NOMO-1 (cell line): ENCODE results near the gene PTPRJ.
"Not testable (repeated sequence)": the region's sequence is repeated elsewhere in the genome, so short reads cannot be mapped to it uniquely, and the experiment has no call there.

ENCODE experiments used
- DNase-seq, 2 experiments: peaks; one replicate each; lab custom pipeline; 2025; ENCODE audit not compliant: unreplicated experiment in 2 of 2; lab: John Stamatoyannopoulos, UW

Gene PTPRJ

DNA sequence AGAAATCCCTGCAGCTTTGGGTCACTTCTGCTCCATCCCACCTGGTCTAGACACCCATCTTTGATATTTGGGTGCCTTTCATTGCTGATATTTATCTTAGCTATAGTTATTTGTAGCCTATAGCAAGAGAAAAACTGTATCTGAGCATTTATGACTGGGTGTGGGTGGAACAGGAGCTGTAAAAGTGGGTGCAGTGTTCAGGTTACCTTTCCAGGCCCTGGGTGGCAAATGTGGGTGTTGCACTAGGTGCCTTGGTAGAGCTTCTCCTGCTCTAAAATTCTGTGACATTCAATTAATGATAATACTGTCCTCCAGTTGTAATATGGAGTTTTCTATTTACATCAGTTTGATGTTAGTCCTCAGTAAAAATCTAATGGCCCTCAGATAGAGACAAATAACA, 157.9 kb downstream of the PTPRJ start:
- DNase-seq = no peak

DNA sequence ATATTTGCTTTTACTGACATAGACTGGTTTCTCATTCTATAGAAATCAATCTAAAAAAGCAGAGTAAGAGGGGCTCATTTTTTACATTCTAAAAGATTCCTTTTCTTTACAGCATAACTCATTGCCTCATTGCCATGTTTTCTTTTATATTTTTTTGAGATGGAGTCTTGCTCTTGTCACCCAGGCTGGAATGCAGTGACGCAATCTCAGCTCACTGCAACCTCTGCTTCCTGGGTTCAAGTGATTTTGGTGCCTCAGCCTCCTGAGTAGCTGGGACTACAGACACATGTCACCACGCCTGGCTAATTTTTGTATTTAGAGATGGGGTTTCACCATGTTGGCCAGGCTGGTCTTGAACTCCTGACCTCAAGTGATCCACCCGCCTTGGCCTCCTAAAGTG, 159.5 kb downstream of the PTPRJ start:
- DNase-seq = not testable (repeated sequence)

DNA sequence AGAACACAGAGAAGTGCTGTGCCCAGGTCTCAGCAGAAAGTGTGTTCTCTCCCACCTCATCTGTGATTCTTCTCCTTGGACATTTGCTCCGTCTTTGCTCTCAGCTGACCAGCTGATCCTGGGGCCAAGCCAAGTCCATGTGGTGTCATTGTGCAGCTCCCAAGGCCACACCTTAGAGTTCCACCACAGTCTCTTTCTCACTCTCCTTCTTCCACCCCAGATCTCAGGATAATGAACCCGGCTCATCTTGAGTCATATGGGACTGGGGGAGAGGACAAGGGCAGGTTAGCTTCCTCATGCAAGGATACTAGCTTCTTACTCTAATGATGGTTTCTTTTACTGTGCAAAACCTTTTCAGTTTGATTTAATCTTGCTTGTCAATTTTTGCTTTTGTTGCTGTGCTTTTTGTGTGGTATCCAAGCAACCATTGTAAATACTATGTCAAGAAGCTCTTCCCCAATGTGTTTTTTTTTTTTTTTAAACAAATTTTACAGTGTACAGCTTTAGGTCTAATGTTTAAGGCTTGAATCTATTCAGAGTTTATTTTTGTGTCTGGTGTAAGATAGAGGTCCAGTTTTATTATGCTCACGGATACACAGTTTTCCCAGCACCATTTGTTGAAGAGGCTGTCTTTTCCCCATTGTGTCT, 161.2 kb downstream of the PTPRJ start:
- no peak for DNase-seq

DNA sequence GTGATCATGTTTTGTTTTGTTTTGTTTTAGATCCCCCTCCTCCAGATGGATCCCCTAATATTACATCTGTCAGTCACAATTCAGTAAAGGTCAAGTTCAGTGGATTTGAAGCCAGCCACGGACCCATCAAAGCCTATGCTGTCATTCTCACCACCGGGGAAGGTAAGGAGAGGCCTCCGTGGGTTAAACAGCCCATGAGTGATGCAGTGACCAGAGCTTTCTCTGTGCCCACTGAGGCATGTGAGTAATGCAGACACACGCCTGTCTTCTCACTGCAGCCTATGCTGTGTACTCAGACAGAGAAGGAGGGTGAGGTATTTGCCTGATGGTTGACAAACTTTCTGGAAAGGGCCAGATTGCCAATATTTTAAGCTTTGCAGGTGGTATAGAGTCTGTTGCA, 162.5 kb downstream of the PTPRJ start:
- DNase-seq = no peak

DNA sequence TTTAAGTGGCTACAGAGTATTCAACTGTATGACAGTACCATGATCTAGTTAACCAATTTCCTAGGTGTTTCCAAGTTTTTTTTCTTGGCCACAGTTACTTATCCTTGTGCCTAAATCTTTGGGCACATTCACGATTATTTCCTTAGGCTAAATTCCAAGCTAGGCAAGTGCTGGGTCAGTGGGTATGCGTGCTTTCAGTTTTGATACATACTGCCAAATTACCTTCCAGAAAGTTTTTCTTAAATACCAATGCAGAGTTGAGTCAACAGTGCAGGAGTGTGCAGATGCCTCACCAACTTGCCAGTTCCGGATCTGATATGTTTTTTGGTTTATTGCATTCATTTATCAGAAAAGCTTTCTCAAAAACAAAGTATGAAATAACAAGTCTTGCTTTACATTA, 168.4 kb downstream of the PTPRJ start:
- DNase-seq = no peak

DNA sequence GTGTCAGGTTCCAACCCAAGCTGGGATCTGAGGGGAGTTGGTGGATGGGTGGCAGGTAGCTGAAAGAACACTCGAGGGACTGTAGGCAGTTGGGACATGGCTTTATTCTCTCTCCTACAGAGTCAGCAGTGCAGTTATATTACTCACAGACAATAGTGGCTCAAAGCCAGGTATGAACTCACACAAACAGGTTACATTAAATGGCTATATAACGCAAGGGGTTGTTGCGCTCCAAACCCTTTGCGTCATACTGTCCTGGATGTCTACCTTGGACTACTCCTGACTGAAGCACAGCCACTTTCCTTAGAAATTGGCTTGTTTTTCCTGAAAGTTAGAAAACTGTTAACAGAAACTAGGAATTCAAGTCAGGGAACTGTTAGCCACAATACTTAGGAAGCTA, 169.9 kb downstream of the PTPRJ start:
- no peak for DNase-seq

DNA sequence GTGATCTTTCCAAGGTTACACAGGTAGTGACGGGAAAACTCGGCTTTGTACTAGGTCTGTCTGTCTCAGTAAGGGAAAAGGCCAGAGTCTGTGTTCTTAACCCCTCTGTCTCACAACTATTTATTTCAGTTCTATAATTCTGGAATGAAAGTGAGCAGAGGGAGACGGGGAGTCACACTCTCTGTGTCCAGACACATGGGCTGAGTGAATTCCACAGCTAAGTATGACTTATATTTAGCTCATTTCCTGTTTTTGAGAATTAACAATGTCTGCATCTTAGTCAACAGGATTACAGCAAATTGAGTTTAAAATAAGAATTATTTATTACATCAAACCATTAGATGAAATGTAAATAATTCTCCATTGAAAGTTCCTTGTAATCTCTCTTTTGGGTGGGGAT, 173.8 kb downstream of the PTPRJ start:
- DNase-seq = no peak

DNA sequence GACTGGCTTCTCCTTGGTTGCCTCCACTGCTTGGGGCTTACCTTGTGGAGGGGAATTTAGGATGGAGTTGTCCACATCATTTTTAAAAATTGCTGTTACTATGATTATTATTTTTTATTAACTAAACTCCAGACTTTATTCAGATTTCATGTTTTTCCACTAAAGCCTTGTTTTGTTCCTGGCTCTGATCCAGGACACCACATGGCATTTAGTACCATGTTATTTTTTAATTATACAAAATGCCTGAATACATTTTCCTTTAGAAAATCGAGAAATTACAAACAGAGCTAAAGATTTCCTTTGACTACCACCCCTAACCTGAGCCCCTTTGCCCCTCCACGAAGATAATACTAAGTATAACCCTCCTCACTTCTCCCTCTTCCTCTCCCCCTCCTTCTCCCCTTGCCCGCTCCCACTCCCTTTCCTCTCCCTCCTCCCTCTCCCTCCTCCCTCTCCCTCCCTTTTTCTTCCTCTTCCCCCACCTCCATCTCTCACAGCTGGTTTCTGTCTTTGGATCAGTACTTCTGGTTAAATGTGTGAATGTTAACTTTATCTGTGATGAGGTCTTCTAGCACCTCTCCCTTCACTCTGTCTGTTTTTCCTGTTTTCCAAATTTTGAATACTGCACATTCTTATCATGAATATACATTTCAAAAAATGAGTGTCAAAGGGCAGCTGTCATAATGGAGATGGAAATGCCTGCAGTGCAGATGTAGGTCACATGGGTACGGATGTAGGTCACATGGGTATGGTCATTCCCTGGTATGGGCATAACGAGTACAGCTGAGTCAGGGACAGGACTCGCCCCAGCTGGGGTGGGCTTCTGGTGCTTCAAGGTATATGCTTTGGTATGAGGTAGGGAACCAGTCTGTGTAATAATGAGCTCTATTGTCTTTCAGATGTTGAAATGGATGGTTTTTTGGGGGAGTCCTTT, 181.9 kb downstream of the PTPRJ start:
- no peak for DNase-seq

DNA sequence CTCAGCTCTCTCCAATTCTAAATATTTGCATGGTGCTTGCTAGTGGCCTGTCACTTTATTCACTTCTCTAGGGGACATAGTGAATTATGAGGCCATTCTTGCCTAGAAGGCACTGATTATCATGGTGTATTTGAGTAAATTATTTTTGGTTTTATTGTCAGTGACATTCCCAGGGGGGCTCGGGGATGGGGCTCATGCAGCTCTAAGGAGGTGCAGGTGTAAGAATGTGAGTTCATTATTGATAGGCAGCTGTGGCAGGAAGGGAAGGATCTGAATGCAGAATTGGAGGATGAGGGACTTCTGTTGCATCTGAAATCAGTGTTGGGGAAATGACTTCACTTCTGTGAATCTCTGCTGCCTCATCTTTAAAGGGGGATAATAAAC, 182.5 kb downstream of the PTPRJ start:
- no peak for DNase-seq

DNA sequence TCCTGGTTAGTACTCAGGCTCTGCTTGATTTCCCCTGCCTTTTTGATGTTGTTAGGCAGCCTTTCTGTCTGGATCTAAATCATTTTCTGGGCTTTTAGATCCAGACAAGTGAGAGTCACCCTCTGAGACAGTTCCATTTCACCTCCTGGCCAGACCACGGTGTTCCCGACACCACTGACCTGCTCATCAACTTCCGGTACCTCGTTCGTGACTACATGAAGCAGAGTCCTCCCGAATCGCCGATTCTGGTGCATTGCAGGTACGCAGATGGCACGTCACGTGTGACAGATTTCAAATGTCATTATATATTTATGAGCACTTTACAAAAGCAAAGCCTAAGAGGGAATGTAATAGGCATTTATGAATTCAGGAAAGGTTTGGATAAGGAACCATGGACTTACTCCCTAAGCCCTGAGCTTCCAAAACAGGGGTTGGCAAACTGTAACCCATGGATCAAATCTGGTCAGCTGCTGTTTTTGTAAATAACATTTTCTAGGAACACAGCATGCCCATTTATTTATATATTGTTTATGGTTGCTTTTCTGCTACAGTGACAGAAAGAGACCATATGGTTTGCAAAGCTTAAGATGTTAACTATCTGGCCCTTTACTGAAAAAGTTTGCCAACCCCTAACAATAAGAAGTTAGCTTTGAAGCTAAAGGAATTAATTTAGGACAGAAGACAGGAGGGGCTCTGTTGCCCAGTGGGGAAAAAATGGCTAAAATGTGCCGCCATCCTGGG, 183.2 kb downstream of the PTPRJ start:
- DNase-seq = no peak

DNA sequence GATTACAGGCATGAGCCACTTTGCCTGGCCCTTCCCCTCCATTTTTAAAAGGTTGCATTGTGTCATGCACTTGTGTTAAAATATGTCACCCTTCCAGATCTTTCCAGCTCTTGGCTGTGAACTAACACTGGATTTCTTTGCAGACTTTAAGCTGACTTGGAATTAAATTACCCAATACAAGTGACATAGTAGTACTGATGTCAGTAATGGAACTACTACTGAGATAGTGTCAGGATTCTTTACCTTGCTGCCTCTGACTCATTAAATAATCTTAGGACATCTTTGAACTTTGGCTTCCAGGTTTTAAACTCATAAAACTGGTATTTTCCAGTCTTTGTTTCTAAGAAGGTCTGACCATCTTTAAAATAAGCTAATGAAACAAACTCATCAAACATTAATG, 184.5 kb downstream of the PTPRJ start:
- DNase-seq = no peak

DNA sequence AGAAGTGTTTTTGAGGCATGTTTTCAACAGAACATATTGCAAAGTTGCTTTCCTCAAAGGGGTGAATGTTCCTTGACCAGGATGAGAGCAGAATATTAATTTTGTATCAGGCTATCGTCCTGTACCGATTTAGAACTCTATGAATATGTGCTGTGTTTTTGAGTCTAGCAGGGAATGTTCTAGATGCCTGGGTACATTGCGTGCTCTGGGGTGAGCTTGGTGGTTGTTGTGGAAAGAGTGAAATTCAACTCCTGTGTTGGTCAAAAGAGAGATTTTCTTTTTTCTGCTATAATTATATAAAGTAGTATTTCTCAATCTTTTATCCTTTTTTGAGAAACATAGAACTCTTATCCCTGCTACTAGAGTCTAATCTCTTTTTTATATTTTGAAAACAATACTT, 185.1 kb downstream of the PTPRJ start:
- DNase-seq = no peak

DNA sequence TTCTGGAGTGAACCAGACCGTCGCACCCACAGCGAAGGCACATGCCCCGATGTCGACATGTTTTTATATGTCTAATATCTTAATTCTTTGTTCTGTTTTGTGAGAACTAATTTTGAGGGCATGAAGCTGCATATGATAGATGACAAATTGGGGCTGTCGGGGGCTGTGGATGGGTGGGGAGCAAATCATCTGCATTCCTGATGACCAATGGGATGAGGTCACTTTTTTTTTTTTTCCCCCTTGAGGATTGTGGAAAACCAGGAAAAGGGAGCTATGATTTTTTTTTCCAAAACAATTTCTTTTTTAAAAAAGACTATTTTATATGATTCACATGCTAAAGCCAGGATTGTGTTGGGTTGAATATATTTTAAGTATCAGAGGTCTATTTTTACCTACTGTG, 187.0 kb downstream of the PTPRJ start:
- no peak for DNase-seq

DNA sequence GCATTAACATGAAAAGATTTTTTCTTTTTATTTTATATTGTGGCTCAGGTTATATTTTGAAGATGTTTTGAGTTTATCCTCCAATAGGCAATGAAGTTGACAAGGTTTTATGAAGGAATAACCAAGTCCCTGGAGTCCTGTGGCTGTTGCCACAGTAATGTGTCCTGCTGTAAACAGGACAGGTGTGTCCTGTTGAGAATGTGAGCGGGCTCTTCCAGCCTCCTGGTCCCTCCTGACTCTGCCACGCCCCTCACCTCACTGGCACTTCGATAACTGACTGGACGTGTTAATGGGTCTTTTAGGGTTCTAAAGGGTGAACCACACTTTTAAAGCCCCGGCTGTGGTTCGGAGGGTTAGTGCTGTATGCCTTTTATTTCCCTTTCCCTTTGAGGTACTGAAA, 188.5 kb downstream of the PTPRJ start:
- DNase-seq = no peak

DNA sequence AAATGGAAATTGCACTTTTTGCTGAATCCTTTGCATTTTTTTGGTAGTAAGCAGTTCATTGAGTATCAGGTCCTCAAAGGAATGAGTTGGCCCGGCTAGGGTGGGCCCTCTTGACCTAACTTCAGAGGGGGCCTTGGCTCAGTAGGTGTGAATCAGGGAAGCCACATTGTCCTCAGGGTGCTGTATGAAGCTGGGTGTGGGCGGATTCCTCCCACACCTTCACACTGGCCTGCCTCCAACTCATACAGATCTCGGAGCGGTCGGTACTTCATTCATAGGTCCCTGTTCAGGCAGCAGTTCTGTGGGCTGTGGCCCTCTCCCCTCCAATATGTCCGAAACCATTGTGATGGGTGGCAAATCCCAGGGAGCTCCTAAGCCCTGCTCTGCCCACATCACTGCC, 188.9 kb downstream of the PTPRJ start:
- no peak for DNase-seq

DNA sequence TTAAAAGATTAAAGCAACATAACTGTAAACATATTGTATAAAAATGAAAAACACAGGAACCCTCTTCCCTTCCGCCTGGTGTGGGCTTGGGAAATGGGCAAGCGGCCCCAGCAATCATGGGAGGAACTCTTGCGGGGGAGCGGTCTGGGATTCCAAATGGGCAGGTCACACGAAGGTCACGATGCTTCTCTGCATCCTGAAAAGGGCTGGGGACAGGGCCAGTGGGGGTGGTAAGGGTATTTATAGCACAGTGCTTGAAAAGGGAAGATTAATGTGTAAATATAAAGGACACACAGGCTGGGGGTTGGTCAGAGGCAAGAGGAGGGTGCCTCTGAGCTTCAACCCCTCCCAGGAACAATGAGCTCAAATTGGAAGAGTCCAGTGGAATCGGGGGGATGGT, 189.4 kb downstream of the PTPRJ start:
- DNase-seq = no peak

DNA sequence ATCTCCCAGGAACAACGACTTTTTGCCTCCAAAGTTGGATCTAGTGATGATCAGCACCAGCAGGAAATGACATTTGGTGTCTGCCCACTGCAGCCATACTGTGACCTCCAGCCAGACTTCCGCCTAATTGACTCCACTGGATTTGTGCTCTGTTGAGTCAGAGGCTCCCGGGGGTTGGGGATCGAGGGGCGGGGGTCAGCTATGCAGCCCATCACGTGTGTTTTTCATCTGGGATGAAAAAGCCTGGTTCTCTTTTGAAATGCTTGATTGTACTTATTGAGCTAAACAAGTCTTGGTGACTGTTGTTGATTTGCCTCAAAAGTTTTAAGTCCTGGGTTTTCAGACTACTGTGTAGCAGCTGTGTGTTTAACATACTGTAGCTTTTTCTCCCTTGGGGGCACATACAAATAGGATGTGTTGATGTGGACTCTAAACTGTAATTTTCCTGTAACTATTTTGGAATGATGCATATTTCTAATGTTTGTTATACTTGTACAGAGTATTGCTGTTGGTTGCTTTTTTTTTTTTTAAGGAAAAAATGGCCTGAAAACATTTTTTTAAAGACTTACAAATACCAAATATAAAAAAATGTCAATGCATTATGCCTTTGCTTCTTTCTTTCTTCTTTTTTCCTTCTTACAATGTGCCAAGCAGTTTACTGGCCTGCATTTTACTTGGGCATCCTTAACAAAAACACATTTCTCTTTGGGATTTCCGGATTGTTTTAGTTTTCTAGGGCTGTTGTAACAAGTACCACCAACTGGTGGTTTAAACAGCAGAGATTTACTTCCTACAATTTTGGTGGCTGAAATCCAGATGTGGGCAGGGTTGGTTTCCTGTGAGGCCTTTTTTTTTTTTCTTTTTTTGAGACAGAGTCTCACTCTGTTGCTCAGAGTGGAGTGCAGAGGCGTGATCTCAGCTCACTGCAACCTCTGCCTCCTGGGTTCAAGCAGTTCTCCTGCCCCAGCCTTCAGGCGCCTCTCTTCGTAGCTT, 190.2 kb downstream of the PTPRJ start:
- peak in 1 of 2 experiments; percentile 17 for DNase-seq

DNA sequence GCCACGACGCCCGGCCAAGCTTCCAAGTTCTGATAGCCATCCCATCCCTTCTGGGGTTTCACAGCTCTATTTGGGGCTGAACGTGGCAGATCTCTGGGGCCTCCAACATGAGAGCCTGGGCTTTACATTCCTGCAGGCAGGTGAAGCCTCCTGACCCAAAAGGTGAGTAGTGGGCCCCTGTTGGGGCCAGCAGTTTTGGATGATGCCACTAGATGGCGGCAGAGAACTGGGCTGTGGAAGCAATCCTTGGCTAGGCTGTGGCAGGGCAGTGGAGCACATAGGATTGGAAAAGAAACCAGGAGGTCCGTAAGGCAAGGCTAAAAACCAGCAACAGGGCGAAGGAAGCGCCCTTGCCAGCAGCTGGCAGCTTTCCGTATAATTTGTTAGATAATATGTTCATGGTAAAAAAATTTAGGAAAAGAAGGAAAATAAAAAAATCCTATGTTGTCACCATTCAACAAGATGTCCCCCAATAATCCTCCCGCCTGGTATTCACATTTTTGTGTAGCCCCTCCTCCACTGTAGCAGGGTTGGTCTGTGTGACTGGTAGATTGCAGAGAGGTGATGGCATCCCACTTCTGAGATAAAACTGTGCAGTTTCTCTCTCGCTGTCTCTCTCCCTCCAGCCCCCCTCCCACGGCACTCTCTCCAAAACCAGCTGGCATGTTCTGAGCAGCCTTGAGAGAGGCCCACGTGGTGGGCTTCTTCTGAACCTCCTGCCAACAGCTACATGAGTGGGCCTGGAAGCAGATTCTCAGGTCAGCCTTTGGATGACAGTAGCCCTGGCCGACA, 192.7 kb downstream of the PTPRJ start:
- DNase-seq = peak; percentile 9 to 29

DNA sequence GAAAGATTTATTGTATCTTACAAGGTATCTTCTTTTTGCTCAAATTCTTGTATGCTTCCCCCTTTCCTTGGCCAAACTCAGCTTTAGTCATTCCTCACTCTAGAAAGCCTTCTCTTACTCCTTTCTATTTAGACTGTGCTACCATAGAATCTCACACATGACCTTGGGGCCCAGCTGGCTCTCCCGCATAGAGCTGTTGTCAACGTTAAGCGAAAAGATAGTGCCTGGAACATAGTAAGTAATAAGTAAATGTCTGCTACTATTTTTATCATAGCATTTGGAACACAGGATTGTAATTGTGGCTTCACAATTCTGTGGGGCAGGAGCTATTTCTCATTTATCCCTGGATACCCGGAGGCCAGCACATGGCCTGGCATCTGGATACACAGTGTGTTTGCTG, 197.3 kb downstream of the PTPRJ start:
- DNase-seq = no peak

DNA sequence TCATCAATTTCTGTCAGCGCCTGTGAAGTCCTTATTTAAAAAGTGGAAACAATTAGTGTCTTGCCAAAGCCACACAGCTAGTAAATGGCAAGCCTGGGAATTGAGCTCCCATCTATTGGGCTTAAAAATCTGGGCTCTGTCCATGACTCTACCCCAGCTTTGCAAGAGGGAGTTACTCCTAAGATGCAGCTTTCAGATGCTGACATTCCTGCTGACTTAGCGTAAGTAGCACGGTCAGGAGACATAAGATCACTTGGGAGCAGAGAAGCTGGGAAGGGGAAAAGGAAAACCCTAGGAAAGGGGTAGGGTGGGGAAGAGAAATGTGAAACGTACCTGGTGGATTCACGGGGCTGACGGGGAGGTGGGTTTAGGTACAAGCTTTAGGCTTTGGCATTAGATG, 200.3 kb downstream of the PTPRJ start:
- no peak for DNase-seq
